Mesothelial cell of epicardium (in vitro differentiated cells): ENCODE data around the gene TIAM1. TPM values are rescaled to one million over a fixed set of nuclear protein-coding genes. Genes with fewer than 3 reads are reported as not detected.

ENCODE experiments used
- DNase-seq, 2 experiments: peaks; one replicate each; pipeline ENCODE4 v3.0.0; 2021; ENCODE audit warnings: low spot score in 2 of 2; ENCODE audit not compliant: unreplicated experiment in 2 of 2
- H3K27ac Mint-ChIP-seq: 2 replicates; pipeline ENCODE4 v1.8.0; 2021; ENCODE audit warnings: mixed read lengths
- H3K27me3 Mint-ChIP-seq: 2 replicates; pipeline ENCODE4 v1.8.0; 2021; ENCODE audit warnings: low read depth, mixed read lengths
- H3K36me3 Mint-ChIP-seq: 2 replicates; pipeline ENCODE4 v1.8.0; 2021; ENCODE audit warnings: mixed read lengths
- H3K4me1 Mint-ChIP-seq: 2 replicates; pipeline ENCODE4 v1.8.0; 2021; ENCODE audit warnings: mixed read lengths
- H3K4me3 Mint-ChIP-seq: 2 replicates; pipeline ENCODE4 v1.8.0; 2021; ENCODE audit warnings: mild to moderate bottlenecking, moderate library complexity, mixed read lengths
- H3K9me3 Mint-ChIP-seq: 2 replicates; pipeline ENCODE4 v1.8.0; 2021; ENCODE audit warnings: mixed read lengths
- CTCF ChIP-seq: fragments of 200-600 bp; sonication (generic); IDR thresholded peaks from one replicate; pipeline ENCODE4 v1.5.0; 2021; ENCODE audit warnings: antibody characterized with exemption; ENCODE audit not compliant: unreplicated experiment
- total RNA-seq: library from RNA; stranded (reverse); gene quantifications from 3 replicates; pipeline ENCODE4 v1.2.1, GENCODE V29; 2021

The TIAM1 gene
- total RNA-seq, 1 donor from 2014 or later, result 53.4 TPM

GRCh38 chr21:31294691-31295090 lies 49.4 kb downstream of the TIAM1 start:
- DNase-seq, result no peak
- Mint-ChIP-seq H3K4me1 (peaks cover 19% of the 10 kb centered on the region), H3K27me3 (no peaks in the 10 kb centered on the region), H3K4me3 (no peak overlapping the region), H3K36me3 (peaks cover 8% of the 10 kb centered on the region), H3K9me3 (no peaks in the 10 kb centered on the region), H3K27ac (no peak overlapping the region)
- no peak for TF ChIP-seq CTCF

- Mint-ChIP-seq H3K36me3 (peaks cover 8% of the 10 kb centered on the region), H3K4me3 (no peak overlapping the region), H3K27ac (no peak overlapping the region), H3K9me3 (no peaks in the 10 kb centered on the region), H3K27me3 (no peaks in the 10 kb centered on the region), H3K4me1 (peaks cover 13% of the 10 kb centered on the region)
- no peak for TF ChIP-seq CTCF
- DNase-seq, result no peak
Observed at GRCh38 chr21:31293986-31294385, 50.1 kb downstream of the TIAM1 start.

- Mint-ChIP-seq H3K4me1 (peaks cover 4% of the 10 kb centered on the region), H3K9me3 (peaks cover 12% of the 10 kb centered on the region), H3K4me3 (no peak overlapping the region), H3K27ac (no peak overlapping the region), H3K36me3 (peaks cover 19% of the 10 kb centered on the region), H3K27me3 (no peaks in the 10 kb centered on the region)
- no peak for TF ChIP-seq CTCF
- DNase-seq, result no peak
Observed at GRCh38 chr21:31290765-31291164, 53.3 kb downstream of the TIAM1 start.

GRCh38 chr21:31289702-31290101 lies 54.4 kb downstream of the TIAM1 start:
- TF ChIP-seq CTCF, result no peak
- H3K27ac Mint-ChIP-seq, result no peak overlapping the region
- no peak for DNase-seq
- H3K9me3 Mint-ChIP-seq, result peaks cover 12% of the 10 kb centered on the region
- H3K27me3 Mint-ChIP-seq, result no peaks in the 10 kb centered on the region
- peaks cover 19% of the 10 kb centered on the region for H3K36me3 Mint-ChIP-seq
- H3K4me3 Mint-ChIP-seq, result no peak overlapping the region
- peaks cover 4% of the 10 kb centered on the region for H3K4me1 Mint-ChIP-seq

- Mint-ChIP-seq H3K27ac (no peak overlapping the region), H3K4me3 (no peak overlapping the region), H3K27me3 (no peaks in the 10 kb centered on the region), H3K36me3 (peaks cover 13% of the 10 kb centered on the region), H3K4me1 (no peaks in the 10 kb centered on the region), H3K9me3 (peaks cover 12% of the 10 kb centered on the region)
- TF ChIP-seq CTCF, result no peak
- DNase-seq, result no peak
Observed at GRCh38 chr21:31288191-31288590, 55.9 kb downstream of the TIAM1 start.

- H3K27ac Mint-ChIP-seq, result no peak overlapping the region
- H3K4me1 Mint-ChIP-seq, result no peaks in the 10 kb centered on the region
- H3K36me3 Mint-ChIP-seq, result peaks cover 11% of the 10 kb centered on the region
- no peaks in the 10 kb centered on the region for H3K27me3 Mint-ChIP-seq
- H3K4me3 Mint-ChIP-seq, result no peak overlapping the region
- H3K9me3 Mint-ChIP-seq, result peaks cover 12% of the 10 kb centered on the region
- no peak for DNase-seq
- no peak for TF ChIP-seq CTCF
Observed at GRCh38 chr21:31287201-31287600, 56.9 kb downstream of the TIAM1 start.
